Mesenchymal stem cell (in vitro differentiated cells and primary cell): ENCODE data around the gene GNG7.
"Not testable (repeated sequence)": the region's sequence is repeated elsewhere in the genome, so short reads cannot be mapped to it uniquely, and the experiment has no call there.

ENCODE experiments used
- DNase-seq: peaks from one replicate; pipeline ENCODE4 v3.0.0-alpha.2; 2013
- H2AFZ ChIP-seq: one replicate; pipeline ENCODE4 v1.6.1; 2013; ENCODE audit warnings: low read depth, mild to moderate bottlenecking, control low read depth, inconsistent platforms, low read length, moderate library complexity
- H2AK5ac ChIP-seq: 2 replicates; pipeline ENCODE4 v1.6.1; 2013; ENCODE audit warnings: low read length, moderate library complexity, mild to moderate bottlenecking, inconsistent platforms; ENCODE audit not compliant: severe bottlenecking
- H2BK120ac ChIP-seq: one replicate; pipeline ENCODE4 v1.6.1; 2013; ENCODE audit warnings: low read depth, mild to moderate bottlenecking, inconsistent platforms, low read length, moderate library complexity
- H2BK12ac ChIP-seq, 2 experiments: one replicate each; pipeline ENCODE4 v1.6.1; 2013; ENCODE audit warnings: inconsistent platforms in 2 of 2, low read length in 2 of 2, mild to moderate bottlenecking in 2 of 2, moderate library complexity in 2 of 2, control low read depth in 1 of 2
- H2BK15ac ChIP-seq: one replicate; pipeline ENCODE4 v1.6.1; 2013; ENCODE audit warnings: mild to moderate bottlenecking, low read depth, inconsistent platforms; ENCODE audit not compliant: poor library complexity, severe bottlenecking
- H2BK5ac ChIP-seq: 2 replicates; pipeline ENCODE4 v1.6.1; 2013; ENCODE audit warnings: low read depth, mild to moderate bottlenecking, low read length, control low read depth, inconsistent platforms; ENCODE audit not compliant: poor library complexity, severe bottlenecking
- H3K14ac ChIP-seq, 2 experiments: one replicate each; pipeline ENCODE4 v1.6.1; 2013; ENCODE audit warnings: inconsistent platforms in 2 of 2, low read length in 2 of 2, control low read depth in 1 of 2, mild to moderate bottlenecking in 1 of 2, moderate library complexity in 1 of 2
- H3K18ac ChIP-seq, 2 experiments: one replicate each; pipeline ENCODE4 v1.6.1; 2013; ENCODE audit warnings: inconsistent platforms in 2 of 2, low read length in 2 of 2, control low read depth in 1 of 2, low read depth in 1 of 2, mild to moderate bottlenecking in 1 of 2
- H3K23ac ChIP-seq, 2 experiments: one replicate each; pipeline ENCODE4 v1.6.1; 2013; ENCODE audit warnings: inconsistent platforms in 2 of 2, low read length in 2 of 2, mild to moderate bottlenecking in 2 of 2, moderate library complexity in 2 of 2, control low read depth in 1 of 2
- H3K27ac ChIP-seq: 2 replicates; pipeline ENCODE4 v1.5.1; 2013; ENCODE audit warnings: mild to moderate bottlenecking, moderate library complexity, low read length, control low read depth, inconsistent platforms; ENCODE audit not compliant: poor library complexity, severe bottlenecking
- H3K27me3 ChIP-seq, 2 experiments: 2 replicates each; pipeline versions ENCODE4 v1.6.1 to v1.7.0; 2013; ENCODE audit warnings: low read length in 2 of 2, mild to moderate bottlenecking in 2 of 2, moderate library complexity in 2 of 2, control low read depth in 1 of 2, inconsistent platforms in 1 of 2; ENCODE audit not compliant: control insufficient read depth in 1 of 2, insufficient read depth in 1 of 2
- H3K36me3 ChIP-seq, 2 experiments: 2 replicates each; pipeline versions ENCODE4 v1.6.1 to v1.7.0; 2013; ENCODE audit warnings: low read length in 2 of 2, control low read depth in 1 of 2, inconsistent platforms in 1 of 2, low read depth in 1 of 2, mild to moderate bottlenecking in 1 of 2; ENCODE audit not compliant: insufficient read depth in 2 of 2, control insufficient read depth in 1 of 2
- H3K4ac ChIP-seq, 2 experiments: one replicate each; pipeline ENCODE4 v1.6.1; 2013; ENCODE audit warnings: inconsistent platforms in 2 of 2, low read length in 2 of 2, mild to moderate bottlenecking in 2 of 2, moderate library complexity in 2 of 2, control low read depth in 1 of 2, low read depth in 1 of 2
- H3K4me1 ChIP-seq: 2 replicates; pipeline ENCODE4 v1.6.1; 2013; ENCODE audit warnings: low read depth, low read length, control low read depth; ENCODE audit not compliant: control insufficient read depth, insufficient read depth
- H3K4me2 ChIP-seq: 2 replicates; pipeline ENCODE4 v1.6.1; 2013; ENCODE audit warnings: low read length, mild to moderate bottlenecking, inconsistent platforms; ENCODE audit not compliant: poor library complexity, severe bottlenecking
- H3K4me3 ChIP-seq, 2 experiments: 2 replicates each; pipeline versions ENCODE4 v1.5.1 to v1.7.0; 2013; ENCODE audit warnings: low read length in 2 of 2, mild to moderate bottlenecking in 2 of 2, control low read depth in 1 of 2, low read depth in 1 of 2; ENCODE audit not compliant: insufficient read depth in 1 of 2
- H3K79me1 ChIP-seq: replicated peaks from 2 replicates; pipeline ENCODE4 v1.6.1; 2013; ENCODE audit warnings: mild to moderate bottlenecking, control low read depth, low read length, inconsistent platforms; ENCODE audit not compliant: poor library complexity, severe bottlenecking
- H3K9ac ChIP-seq: 2 replicates; pipeline ENCODE4 v1.7.0; 2013; ENCODE audit warnings: mild to moderate bottlenecking, low read length, moderate library complexity
- H3K9me3 ChIP-seq: 2 replicates; pipeline ENCODE4 v1.7.0; 2013; ENCODE audit warnings: mild to moderate bottlenecking, low read length; ENCODE audit not compliant: control insufficient read depth
- H4K8ac ChIP-seq: one replicate; pipeline ENCODE4 v1.6.1; 2013; ENCODE audit warnings: inconsistent platforms, mild to moderate bottlenecking, low read length, moderate library complexity
- H4K91ac ChIP-seq: one replicate; pipeline ENCODE4 v1.6.1; 2013; ENCODE audit warnings: mild to moderate bottlenecking, low read length, inconsistent platforms
- WGBS: methylation state at CpG from one replicate; pipeline ENCODE4 v1.1.7; 2013; ENCODE audit warnings: mixed read lengths; 5-methylcytosine and 5-hydroxymethylcytosine counted together

GNG7 gene

GRCh38 chr19:2563546-2563945, 138.9 kb downstream of the GNG7 start:
- not testable (repeated sequence) for H4K8ac ChIP-seq, H3K9ac ChIP-seq, H3K14ac ChIP-seq, H3K9me3 ChIP-seq, H3K23ac ChIP-seq, H3K18ac ChIP-seq, H4K91ac ChIP-seq, H3K4me3 ChIP-seq, H3K4me2 ChIP-seq, H3K36me3 ChIP-seq, H3K4ac ChIP-seq, H2BK5ac ChIP-seq, H3K27ac ChIP-seq, H3K79me1 ChIP-seq, H2BK120ac ChIP-seq, H3K4me1 ChIP-seq, H2AFZ ChIP-seq, H2AK5ac ChIP-seq, H2BK12ac ChIP-seq, H2BK15ac ChIP-seq, DNase-seq
- WGBS: 91% methylated on average over 8 of the region's 9 CpGs
- peaks cover 4 to 30% of the 10 kb centered on the region in 2 experiments for H3K27me3 ChIP-seq

GRCh38 chr19:2561895-2562294, 140.6 kb downstream of the GNG7 start:
- no peaks in the 10 kb centered on the region for H3K79me1 ChIP-seq
- no peak overlapping the region for H2BK12ac ChIP-seq
- H3K23ac ChIP-seq: no peak overlapping the region
- H3K27ac ChIP-seq: no peak overlapping the region
- H3K9me3 ChIP-seq: no peaks in the 10 kb centered on the region
- WGBS: 60% methylated on average over 14 of the region's 14 CpGs
- no peak overlapping the region for H3K4ac ChIP-seq
- H2AK5ac ChIP-seq: no peak overlapping the region
- no peak overlapping the region for H2BK15ac ChIP-seq
- H2AFZ ChIP-seq: no peak overlapping the region
- H3K9ac ChIP-seq: no peak overlapping the region
- peak overlapping the region; percentile 38 for H3K4me2 ChIP-seq
- no peak for DNase-seq
- H3K4me1 ChIP-seq: peaks cover 6% of the 10 kb centered on the region
- no peak overlapping the region for H2BK5ac ChIP-seq
- H3K18ac ChIP-seq: no peak overlapping the region
- H3K36me3 ChIP-seq: no peaks in the 10 kb centered on the region
- H2BK120ac ChIP-seq: no peak overlapping the region
- H3K27me3 ChIP-seq: peaks cover 4 to 30% of the 10 kb centered on the region in 2 experiments
- H4K91ac ChIP-seq: no peak overlapping the region
- no peak overlapping the region for H3K4me3 ChIP-seq
- H3K14ac ChIP-seq: no peak overlapping the region
- H4K8ac ChIP-seq: no peak overlapping the region

- Histone ChIP-seq H3K9ac (no peak overlapping the region), H3K4me3 (no peak overlapping the region), H2AFZ (no peak overlapping the region), H2BK120ac (no peak overlapping the region), H3K4me1 (peaks cover 6% of the 10 kb centered on the region), H3K4me2 (no peak overlapping the region), H2BK12ac (no peak overlapping the region), H3K9me3 (no peaks in the 10 kb centered on the region), H3K23ac (no peak overlapping the region), H3K27me3 (peaks cover 4 to 30% of the 10 kb centered on the region in 2 experiments), H3K18ac (no peak overlapping the region), H3K36me3 (no peaks in the 10 kb centered on the region), H4K91ac (no peak overlapping the region), H2BK5ac (no peak overlapping the region), H3K27ac (no peak overlapping the region), H4K8ac (no peak overlapping the region), H3K79me1 (no peaks in the 10 kb centered on the region), H2BK15ac (no peak overlapping the region), H3K4ac (no peak overlapping the region), H2AK5ac (no peak overlapping the region), H3K14ac (no peak overlapping the region)
- WGBS: 99% methylated on average over 5 of the region's 5 CpGs
- no peak for DNase-seq
Observed at GRCh38 chr19:2561221-2561620, 141.3 kb downstream of the GNG7 start.

- Histone ChIP-seq H3K79me1 (no peaks in the 10 kb centered on the region), H4K8ac (peak overlapping the region; percentile 24), H2BK15ac (no peak overlapping the region), H3K27ac (no peak overlapping the region), H3K4me1 (peaks cover 11% of the 10 kb centered on the region), H3K4me3 (no peak overlapping the region), H3K4me2 (no peak overlapping the region), H3K9me3 (no peaks in the 10 kb centered on the region), H2BK5ac (no peak overlapping the region), H4K91ac (no peak overlapping the region), H3K36me3 (no peaks in the 10 kb centered on the region), H2AFZ (no peak overlapping the region), H2AK5ac (no peak overlapping the region), H3K14ac (no peak overlapping the region), H3K18ac (no peak overlapping the region), H2BK120ac (no peak overlapping the region), H3K4ac (no peak overlapping the region), H3K27me3 (peaks cover 4 to 31% of the 10 kb centered on the region in 2 experiments), H3K9ac (no peak overlapping the region), H3K23ac (no peak overlapping the region), H2BK12ac (no peak overlapping the region)
- WGBS: 97% methylated on average over 11 of the region's 13 CpGs
- DNase-seq: no peak
Observed at GRCh38 chr19:2560369-2560768, 142.1 kb downstream of the GNG7 start.
